Measurements from ENCODE around the gene PHF21B. TPM values are rescaled to one million over a fixed set of nuclear protein-coding genes. Genes with fewer than 3 reads are reported as not detected.
"Not testable (repeated sequence)": the region's sequence is repeated elsewhere in the genome, so short reads cannot be mapped to it uniquely, and the experiment has no call there.

The PHF21B gene
- total RNA-seq, 1 donor from 2014 or later = 37.4 TPM

- no peak for TF ChIP-seq CTCF (IDR thresholded peaks at IDR 0.05; ENCODE audit: unreplicated experiment)
- Mint-ChIP-seq H3K36me3 (ENCODE audit: insufficient read depth) (peaks cover 8% of the 10 kb centered on the region), H3K27me3 (no peaks in the 10 kb centered on the region), H3K4me1 (ENCODE audit: low read depth) (peaks cover 11% of the 10 kb centered on the region), H3K27ac (peak overlapping the region; percentile 73), H3K4me3 (ENCODE audit: low read depth) (no peak overlapping the region), H3K9me3 (ENCODE audit: low read depth) (no peaks in the 10 kb centered on the region)
- no peak for DNase-seq (ENCODE audit: low spot score, unreplicated experiment)
These were observed 83.1 kb downstream of the PHF21B start for GRCh38 chr22:44926491-44927415.

GRCh38 chr22:44926124-44926475, 83.7 kb downstream of the PHF21B start:
- H3K36me3 Mint-ChIP-seq (ENCODE audit: insufficient read depth) = peaks cover 8% of the 10 kb centered on the region
- H3K4me3 Mint-ChIP-seq (ENCODE audit: low read depth) = no peak overlapping the region
- H3K4me1 Mint-ChIP-seq (ENCODE audit: low read depth) = peaks cover 11% of the 10 kb centered on the region
- TF ChIP-seq CTCF (IDR thresholded peaks at IDR 0.05; ENCODE audit: unreplicated experiment) = no peak
- no peaks in the 10 kb centered on the region for H3K27me3 Mint-ChIP-seq
- H3K9me3 Mint-ChIP-seq (ENCODE audit: low read depth) = no peaks in the 10 kb centered on the region
- no peak overlapping the region for H3K27ac Mint-ChIP-seq
- no peak for DNase-seq (ENCODE audit: low spot score, unreplicated experiment)

GRCh38 chr22:44925465-44926123, 84.2 kb downstream of the PHF21B start:
- TF ChIP-seq CTCF (IDR thresholded peaks at IDR 0.05; ENCODE audit: unreplicated experiment) = no peak

GRCh38 chr22:44924710-44925109, 85.1 kb downstream of the PHF21B start:
- TF ChIP-seq CTCF (IDR thresholded peaks at IDR 0.05; ENCODE audit: unreplicated experiment) = no peak
- H3K4me3 Mint-ChIP-seq (ENCODE audit: low read depth) = no peak overlapping the region
- no peaks in the 10 kb centered on the region for H3K9me3 Mint-ChIP-seq (ENCODE audit: low read depth)
- no peaks in the 10 kb centered on the region for H3K27me3 Mint-ChIP-seq
- peaks cover 8% of the 10 kb centered on the region for H3K36me3 Mint-ChIP-seq (ENCODE audit: insufficient read depth)
- no peak overlapping the region for H3K27ac Mint-ChIP-seq
- H3K4me1 Mint-ChIP-seq (ENCODE audit: low read depth) = peaks cover 11% of the 10 kb centered on the region
- no peak for DNase-seq (ENCODE audit: low spot score, unreplicated experiment)

More at GRCh38 chr22:44925465-44926123, 84.2 kb downstream of the PHF21B start:
- H3K4me1 Mint-ChIP-seq (ENCODE audit: low read depth) = peaks cover 11% of the 10 kb centered on the region
- no peak overlapping the region for H3K27ac Mint-ChIP-seq
- no peak for DNase-seq (ENCODE audit: low spot score, unreplicated experiment)
- H3K4me3 Mint-ChIP-seq (ENCODE audit: low read depth) = no peak overlapping the region
- no peaks in the 10 kb centered on the region for H3K9me3 Mint-ChIP-seq (ENCODE audit: low read depth)
- no peaks in the 10 kb centered on the region for H3K27me3 Mint-ChIP-seq
- H3K36me3 Mint-ChIP-seq (ENCODE audit: insufficient read depth) = peaks cover 8% of the 10 kb centered on the region

- DNase-seq (ENCODE audit: low spot score, unreplicated experiment) = no peak
- no peaks in the 10 kb centered on the region for H3K9me3 Mint-ChIP-seq (ENCODE audit: low read depth)
- H3K27me3 Mint-ChIP-seq = no peaks in the 10 kb centered on the region
- no peak overlapping the region for H3K4me3 Mint-ChIP-seq (ENCODE audit: low read depth)
- peaks cover 8% of the 10 kb centered on the region for H3K36me3 Mint-ChIP-seq (ENCODE audit: insufficient read depth)
- peaks cover 11% of the 10 kb centered on the region for H3K4me1 Mint-ChIP-seq (ENCODE audit: low read depth)
- no peak for TF ChIP-seq CTCF (IDR thresholded peaks at IDR 0.05; ENCODE audit: unreplicated experiment)
- no peak overlapping the region for H3K27ac Mint-ChIP-seq
These were observed 85.7 kb downstream of the PHF21B start for GRCh38 chr22:44924098-44924497.

- not testable (repeated sequence) for H3K36me3 Mint-ChIP-seq (ENCODE audit: insufficient read depth); H3K9me3 Mint-ChIP-seq (ENCODE audit: low read depth); H3K4me3 Mint-ChIP-seq (ENCODE audit: low read depth); DNase-seq (ENCODE audit: low spot score, unreplicated experiment); H3K27ac Mint-ChIP-seq; H3K27me3 Mint-ChIP-seq; H3K4me1 Mint-ChIP-seq (ENCODE audit: low read depth)
These were observed 88.0 kb downstream of the PHF21B start for GRCh38 chr22:44921766-44922165.
